Neural cell (in vitro differentiated cells): ENCODE results near the gene C1orf50. TPM values are rescaled to one million over a fixed set of nuclear protein-coding genes. Genes with fewer than 3 reads are reported as not detected.

ENCODE experiments used
- H2AFZ ChIP-seq: fragments of 200-600, 300-800 bp; sonication (generic), shearing (Covaris generic); 2 replicates; pipeline ENCODE4 v1.6.0; 2014; ENCODE audit warnings: low read depth, mild to moderate bottlenecking, antibody characterized with exemption, low read length, moderate library complexity
- H3F3A ChIP-seq: fragments of 200-600 bp; shearing (Covaris generic); 2 replicates; pipeline ENCODE4 v1.6.1; 2016; ENCODE audit warnings: mild to moderate bottlenecking, moderate library complexity, mixed read lengths, antibody characterized with exemption, low read length; ENCODE audit not compliant: insufficient read depth, poor library complexity, severe bottlenecking
- H3K27ac ChIP-seq: fragments of 200-600, 300-800 bp; sonication (generic), shearing (Covaris generic); 2 replicates; pipeline ENCODE4 v1.5.1; 2014; ENCODE audit warnings: mild to moderate bottlenecking, low read length, moderate library complexity
- H3K27me3 ChIP-seq: fragments of 300-800, 200-600 bp; sonication (generic), shearing (Covaris generic); 2 replicates; pipeline ENCODE4 v1.6.0; 2014; ENCODE audit warnings: mild to moderate bottlenecking, low read depth, low read length, moderate library complexity; ENCODE audit not compliant: insufficient read depth
- H3K36me3 ChIP-seq: fragments of 300-800, 200-600 bp; sonication (generic), shearing (Covaris generic); 2 replicates; pipeline ENCODE4 v1.5.1; 2014; ENCODE audit warnings: mild to moderate bottlenecking, antibody characterized with exemption, low read length, moderate library complexity; ENCODE audit not compliant: insufficient read depth
- H3K4me2 ChIP-seq: fragments of 300-800, 200-600 bp; sonication (generic), shearing (Covaris generic); 2 replicates; pipeline ENCODE4 v1.6.0; 2014; ENCODE audit warnings: mild to moderate bottlenecking, low read length
- H3K4me3 ChIP-seq: fragments of 300-800, 200-600 bp; sonication (generic), shearing (Covaris generic); 2 replicates; pipeline ENCODE4 v1.5.1; 2014; ENCODE audit warnings: mild to moderate bottlenecking, low read length, moderate library complexity
- H3K79me2 ChIP-seq: fragments of 200-600 bp; shearing (Covaris generic); replicated peaks from 2 replicates; pipeline ENCODE4 v1.6.0; 2014; ENCODE audit warnings: mild to moderate bottlenecking, low read length, moderate library complexity; ENCODE audit not compliant: insufficient read depth
- H3K9ac ChIP-seq: fragments of 300-800, 200-600 bp; sonication (generic), shearing (Covaris generic); 2 replicates; pipeline ENCODE4 v1.6.1; 2016; ENCODE audit warnings: mild to moderate bottlenecking, low read length, mixed read lengths
- H3K9me2 ChIP-seq: fragments of 200-600 bp; shearing (Covaris generic); 2 replicates; pipeline ENCODE4 v1.6.1; 2016; ENCODE audit warnings: mild to moderate bottlenecking, low read length, mixed read lengths; ENCODE audit not compliant: insufficient read depth
- H3K9me3 ChIP-seq: fragments of 200-600, 300-800 bp; sonication (generic), shearing (Covaris generic); 2 replicates; pipeline ENCODE4 v1.6.1; 2016; ENCODE audit warnings: mild to moderate bottlenecking, mixed run types, low read length, moderate library complexity, mixed read lengths
- H4K20me1 ChIP-seq: fragments of 200-600 bp; shearing (Covaris generic); 2 replicates; pipeline ENCODE4 v1.6.1; 2016; ENCODE audit warnings: mild to moderate bottlenecking, mixed run types; ENCODE audit not compliant: insufficient read depth
- CTCF ChIP-seq: fragments of 450-650 bp; IDR thresholded peaks from 2 replicates; pipeline ENCODE4 v1.5.1; 2014; ENCODE audit warnings: antibody characterized with exemption, mild to moderate bottlenecking, moderate library complexity; ENCODE audit not compliant: poor library complexity, severe bottlenecking
- EP300 ChIP-seq: fragments of 450-650 bp; conservative IDR thresholded peaks from 2 replicates; pipeline ENCODE4 v1.6.1; 2014; ENCODE audit warnings: antibody characterized with exemption, mild to moderate bottlenecking, moderate library complexity; ENCODE audit not compliant: poor library complexity, severe bottlenecking
- EZH2 ChIP-seq: fragments of 200-600, 300-800 bp; shearing (Covaris generic), sonication (generic); IDR thresholded peaks from 2 replicates; pipeline ENCODE4 v1.6.1; 2014; ENCODE audit warnings: antibody characterized with exemption, low read length, borderline replicate concordance, mild to moderate bottlenecking; ENCODE audit not compliant: insufficient read depth, poor library complexity, severe bottlenecking
- MXI1 ChIP-seq: fragments of 450-650 bp; conservative IDR thresholded peaks from 2 replicates; pipeline ENCODE4 v1.6.1; 2014; ENCODE audit warnings: antibody characterized with exemption, mild to moderate bottlenecking; ENCODE audit not compliant: poor library complexity, severe bottlenecking
- POLR2AphosphoS5 ChIP-seq: IDR thresholded peaks from 2 replicates; pipeline ENCODE4 v1.6.1; 2012
- RAD21 ChIP-seq: fragments of 450-650 bp; conservative IDR thresholded peaks from 2 replicates; pipeline ENCODE4 v1.6.1; 2014; ENCODE audit warnings: antibody characterized with exemption, mild to moderate bottlenecking, moderate library complexity
- REST ChIP-seq: IDR thresholded peaks from 2 replicates; pipeline ENCODE4 v1.6.1; 2012; ENCODE audit warnings: borderline replicate concordance
- SMC3 ChIP-seq: fragments of 450-650 bp; conservative IDR thresholded peaks from 2 replicates; pipeline ENCODE4 v1.6.1; 2014; ENCODE audit warnings: antibody characterized with exemption, mild to moderate bottlenecking, moderate library complexity; ENCODE audit not compliant: poor library complexity
- TAF1 ChIP-seq: IDR thresholded peaks from 2 replicates; pipeline ENCODE4 v1.6.1; 2012; ENCODE audit warnings: low read depth
- polyA plus RNA-seq: library from polyadenylated mRNA; depleted of rRNA; stranded (reverse); fragments of >200 nt; gene quantifications from 2 replicates; pipeline ENCODE4 v1.2.3, GENCODE V29; 2014

Gene C1orf50
- polyA plus RNA-seq, 1 donor from 2014 or later = 26.7 TPM

GRCh38 chr1:42762269-42762668 is 4.8 kb upstream of the C1orf50 start:
- H3F3A ChIP-seq = no peaks in the 10 kb centered on the region
- TF ChIP-seq EP300 = no peak
- no peak for TF ChIP-seq POLR2AphosphoS5
- TF ChIP-seq EZH2 = no peak
- no peak for TF ChIP-seq MXI1
- TF ChIP-seq TAF1 = no peak
- no peak for TF ChIP-seq RAD21
- TF ChIP-seq SMC3 = no peak
- no peak for TF ChIP-seq CTCF
- no peak for TF ChIP-seq REST
- H3K4me3 ChIP-seq = no peak overlapping the region
- no peak overlapping the region for H3K27ac ChIP-seq
- H3K27me3 ChIP-seq = no peaks in the 10 kb centered on the region
- no peaks in the 10 kb centered on the region for H3K36me3 ChIP-seq
- no peak overlapping the region for H3K4me2 ChIP-seq
- no peaks in the 10 kb centered on the region for H4K20me1 ChIP-seq
- peaks cover 34% of the 10 kb centered on the region for H3K79me2 ChIP-seq
- H2AFZ ChIP-seq = no peak overlapping the region
- no peak overlapping the region for H3K9ac ChIP-seq
- no peaks in the 10 kb centered on the region for H3K9me2 ChIP-seq
- H3K9me3 ChIP-seq = no peaks in the 10 kb centered on the region

GRCh38 chr1:42765269-42765668 is 1.8 kb upstream of the C1orf50 start:
- H3K27me3 ChIP-seq = no peaks in the 10 kb centered on the region
- H3K9ac ChIP-seq = peak overlapping the region; percentile 92
- peak overlapping the region; percentile 94 for H3K27ac ChIP-seq
- H2AFZ ChIP-seq = no peak overlapping the region
- H3K4me2 ChIP-seq = peak overlapping the region; percentile 53
- H3K9me2 ChIP-seq = no peaks in the 10 kb centered on the region
- no peaks in the 10 kb centered on the region for H3F3A ChIP-seq
- no peaks in the 10 kb centered on the region for H3K36me3 ChIP-seq
- H3K4me3 ChIP-seq = peak overlapping the region; percentile 98
- TF ChIP-seq SMC3 (no peak), TAF1 (peak; percentile 2)
- peaks cover 61% of the 10 kb centered on the region for H3K79me2 ChIP-seq
- H4K20me1 ChIP-seq = no peaks in the 10 kb centered on the region
- H3K9me3 ChIP-seq = no peaks in the 10 kb centered on the region
